Neural progenitor cell (in vitro differentiated cells): ENCODE results near the gene CFAP61.

Source experiments
- CTCF ChIP-seq: fragments of 200-600 bp; sonication (generic); IDR thresholded peaks from 2 replicates; pipeline ENCODE4 v1.5.1; 2017; ENCODE audit warnings: antibody characterized with exemption, mild to moderate bottlenecking
- EZH2 ChIP-seq: fragments of 200-600 bp; sonication (generic); IDR thresholded peaks from 2 replicates; pipeline ENCODE4 v1.6.1; 2017; ENCODE audit warnings: antibody characterized with exemption, mild to moderate bottlenecking, moderate library complexity

GRCh38 chr20:20034486-20034885 lies 17.8 kb upstream of the CFAP61 start:
- TF ChIP-seq CTCF (no peak), EZH2 (no peak)
